Subcutaneous abdominal adipose tissue (tissue), 5 donors: ENCODE data around the gene MCC.

Experiments used
- H3K27ac ChIP-seq: one replicate; pipeline ENCODE4 v1.7.0; 2013; ENCODE audit warnings: low read depth, mild to moderate bottlenecking, inconsistent platforms, low read length, moderate library complexity
- H3K27me3 ChIP-seq, 5 donors: one replicate each; pipeline ENCODE4 v1.7.0; 2013; ENCODE audit warnings: low read length in 5 of 5, inconsistent platforms in 1 of 5; ENCODE audit not compliant: control insufficient read depth in 5 of 5, insufficient read depth in 4 of 5
- H3K36me3 ChIP-seq, 5 donors: one replicate each; pipeline ENCODE4 v1.7.0; 2013; ENCODE audit warnings: low read length in 5 of 5; ENCODE audit not compliant: control insufficient read depth in 5 of 5, insufficient read depth in 5 of 5
- H3K4me1 ChIP-seq, 5 donors: one replicate each; pipeline ENCODE4 v1.7.0; 2013; ENCODE audit warnings: low read length in 5 of 5, mild to moderate bottlenecking in 3 of 5, moderate library complexity in 1 of 5; ENCODE audit not compliant: control insufficient read depth in 5 of 5, insufficient read depth in 5 of 5
- H3K4me3 ChIP-seq, 5 donors: one replicate each; pipeline ENCODE4 v1.7.0; 2013; ENCODE audit warnings: low read length in 5 of 5, low read depth in 1 of 5
- H3K9ac ChIP-seq, 5 donors: one replicate each; pipeline ENCODE4 v1.7.0; 2013; ENCODE audit warnings: low read length in 5 of 5, mild to moderate bottlenecking in 4 of 5, moderate library complexity in 3 of 5
- H3K9me3 ChIP-seq, 5 donors: one replicate each; pipeline ENCODE4 v1.7.0; 2013; ENCODE audit warnings: low read length in 5 of 5; ENCODE audit not compliant: control insufficient read depth in 5 of 5
- donor health status: healthy.
- donor health status: healthy.
- donor health status: healthy.
- donor health status: healthy.
- donor health status: healthy.

The MCC gene

GRCh38 chr5:113114559-113114958, 373.7 kb downstream of the MCC start:
- Histone ChIP-seq H3K36me3 (peaks cover 0 to 6% (median 2%) of the 10 kb centered on the region in 5 donors), H3K27me3 (no peaks in the 10 kb centered on the region), H3K9ac (no peak overlapping the region), H3K4me3 (no peak overlapping the region), H3K27ac (no peak overlapping the region), H3K4me1 (peaks cover 3 to 21% (median 18%) of the 10 kb centered on the region in 5 donors), H3K9me3 (peaks cover 0 to 10% (median 0%) of the 10 kb centered on the region in 5 donors)

GRCh38 chr5:113112435-113112834, 375.8 kb downstream of the MCC start:
- no peak overlapping the region for H3K9ac ChIP-seq
- no peak overlapping the region for H3K27ac ChIP-seq
- H3K4me1 ChIP-seq = peaks cover 0 to 5% (median 0%) of the 10 kb centered on the region in 5 donors

GRCh38 chr5:113110117-113110516, 378.1 kb downstream of the MCC start:
- H3K9me3 ChIP-seq = peaks cover 0 to 9% (median 0%) of the 10 kb centered on the region in 5 donors
- no peaks in the 10 kb centered on the region for H3K27me3 ChIP-seq
- peaks cover 0 to 5% (median 0%) of the 10 kb centered on the region in 5 donors for H3K4me1 ChIP-seq
- H3K9ac ChIP-seq = no peak overlapping the region
- H3K36me3 ChIP-seq = peaks cover 0 to 4% (median 0%) of the 10 kb centered on the region in 5 donors
- H3K27ac ChIP-seq = no peak overlapping the region
- no peak overlapping the region for H3K4me3 ChIP-seq

More at GRCh38 chr5:113112435-113112834, 375.8 kb downstream of the MCC start:
- peaks cover 0 to 10% (median 0%) of the 10 kb centered on the region in 5 donors for H3K9me3 ChIP-seq
- no peaks in the 10 kb centered on the region for H3K27me3 ChIP-seq
- H3K4me3 ChIP-seq = no peak overlapping the region
- peaks cover 0 to 6% (median 2%) of the 10 kb centered on the region in 5 donors for H3K36me3 ChIP-seq

GRCh38 chr5:113109344-113109743, 378.9 kb downstream of the MCC start:
- peaks cover 0 to 5% (median 0%) of the 10 kb centered on the region in 5 donors for H3K4me1 ChIP-seq
- H3K9ac ChIP-seq = no peak overlapping the region
- H3K36me3 ChIP-seq = no peaks in the 10 kb centered on the region
- H3K9me3 ChIP-seq = peaks cover 0 to 2% (median 0%) of the 10 kb centered on the region in 5 donors
- no peak overlapping the region for H3K4me3 ChIP-seq
- H3K27ac ChIP-seq = no peak overlapping the region
- no peaks in the 10 kb centered on the region for H3K27me3 ChIP-seq

GRCh38 chr5:113108485-113108884, 379.8 kb downstream of the MCC start:
- Histone ChIP-seq H3K27me3 (no peaks in the 10 kb centered on the region), H3K4me3 (no peak overlapping the region), H3K27ac (no peak overlapping the region), H3K36me3 (peaks cover 0 to 7% (median 4%) of the 10 kb centered on the region in 5 donors), H3K9ac (no peak overlapping the region), H3K9me3 (no peaks in the 10 kb centered on the region), H3K4me1 (peaks cover 0 to 5% (median 0%) of the 10 kb centered on the region in 5 donors)

- Histone ChIP-seq H3K36me3 (peaks cover 0 to 13% (median 8%) of the 10 kb centered on the region in 5 donors), H3K4me1 (peaks cover 0 to 4% (median 0%) of the 10 kb centered on the region in 5 donors), H3K27me3 (no peaks in the 10 kb centered on the region)
These were observed 381.4 kb downstream of the MCC start for GRCh38 chr5:113106821-113107220.

GRCh38 chr5:113105693-113106280, 382.5 kb downstream of the MCC start:
- Histone ChIP-seq H3K4me3 (no peak overlapping the region), H3K36me3 (peaks cover 0 to 17% (median 14%) of the 10 kb centered on the region in 5 donors), H3K9ac (no peak overlapping the region)

More at GRCh38 chr5:113106821-113107220, 381.4 kb downstream of the MCC start:
- H3K4me3 ChIP-seq = no peak overlapping the region
- no peak overlapping the region for H3K27ac ChIP-seq
- H3K9me3 ChIP-seq = no peaks in the 10 kb centered on the region
- H3K9ac ChIP-seq = no peak overlapping the region

GRCh38 chr5:113103330-113103729, 384.9 kb downstream of the MCC start:
- Histone ChIP-seq H3K36me3 (peaks cover 0 to 19% (median 17%) of the 10 kb centered on the region in 5 donors), H3K27me3 (no peaks in the 10 kb centered on the region)

More at GRCh38 chr5:113105693-113106280, 382.5 kb downstream of the MCC start:
- Histone ChIP-seq H3K9me3 (no peaks in the 10 kb centered on the region), H3K27me3 (no peaks in the 10 kb centered on the region), H3K27ac (no peak overlapping the region), H3K4me1 (peaks cover 0 to 4% (median 0%) of the 10 kb centered on the region in 5 donors)

GRCh38 chr5:113102121-113102531, 386.1 kb downstream of the MCC start:
- Histone ChIP-seq H3K27ac (no peak overlapping the region), H3K9me3 (no peaks in the 10 kb centered on the region)

More at GRCh38 chr5:113103330-113103729, 384.9 kb downstream of the MCC start:
- no peak overlapping the region for H3K9ac ChIP-seq
- no peaks in the 10 kb centered on the region for H3K9me3 ChIP-seq
- no peak overlapping the region for H3K27ac ChIP-seq
- H3K4me3 ChIP-seq = no peak overlapping the region
- peaks cover 0 to 4% (median 0%) of the 10 kb centered on the region in 5 donors for H3K4me1 ChIP-seq

GRCh38 chr5:113100981-113101380, 387.3 kb downstream of the MCC start:
- Histone ChIP-seq H3K27ac (no peak overlapping the region), H3K9ac (no peak overlapping the region), H3K36me3 (peaks cover 0 to 28% (median 20%) of the 10 kb centered on the region in 5 donors), H3K4me1 (peaks cover 0 to 4% (median 0%) of the 10 kb centered on the region in 5 donors), H3K9me3 (no peaks in the 10 kb centered on the region), H3K4me3 (no peak overlapping the region), H3K27me3 (no peaks in the 10 kb centered on the region)

More at GRCh38 chr5:113102121-113102531, 386.1 kb downstream of the MCC start:
- H3K36me3 ChIP-seq = peaks cover 0 to 23% (median 17%) of the 10 kb centered on the region in 5 donors
- H3K4me3 ChIP-seq = no peak overlapping the region
- no peak overlapping the region for H3K9ac ChIP-seq
- H3K27me3 ChIP-seq = no peaks in the 10 kb centered on the region
- peaks cover 0 to 4% (median 0%) of the 10 kb centered on the region in 5 donors for H3K4me1 ChIP-seq
